ENCODE results near the gene GDPD4. TPM values are rescaled to one million over a fixed set of nuclear protein-coding genes. Genes with fewer than 3 reads are reported as not detected.

GDPD4 gene
- total RNA-seq, 1 experiment from 2014 or later, result not detected

DNA sequence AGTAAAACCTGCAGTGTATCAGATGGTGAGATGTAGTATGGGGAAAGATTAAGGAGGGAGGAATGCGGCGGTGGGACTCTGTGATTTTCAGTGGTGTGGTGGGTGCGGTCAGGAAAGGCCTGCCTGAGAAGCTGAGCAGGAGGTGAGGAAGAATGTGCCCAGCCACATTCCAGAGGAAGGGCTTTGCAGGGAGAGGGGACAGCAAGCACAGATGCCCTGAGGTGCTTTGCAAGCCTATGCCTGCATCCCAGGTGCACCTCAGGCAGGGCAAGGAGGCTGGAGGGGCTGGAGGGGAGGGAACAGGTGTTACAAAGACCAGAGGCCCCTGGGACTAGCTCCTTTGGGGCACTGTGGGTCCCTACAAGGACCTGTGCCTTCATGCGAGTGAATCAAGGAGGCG lies 131.4 kb downstream of the GDPD4 start:
- in situ Hi-C loops (cut with HindIII; ENCODE audit: low pct_unique_long_range_greater_than_20kb, low sequenced_read_pairs), result no loop called here
- DNase-seq (ENCODE audit: low read depth), result no peak

DNA sequence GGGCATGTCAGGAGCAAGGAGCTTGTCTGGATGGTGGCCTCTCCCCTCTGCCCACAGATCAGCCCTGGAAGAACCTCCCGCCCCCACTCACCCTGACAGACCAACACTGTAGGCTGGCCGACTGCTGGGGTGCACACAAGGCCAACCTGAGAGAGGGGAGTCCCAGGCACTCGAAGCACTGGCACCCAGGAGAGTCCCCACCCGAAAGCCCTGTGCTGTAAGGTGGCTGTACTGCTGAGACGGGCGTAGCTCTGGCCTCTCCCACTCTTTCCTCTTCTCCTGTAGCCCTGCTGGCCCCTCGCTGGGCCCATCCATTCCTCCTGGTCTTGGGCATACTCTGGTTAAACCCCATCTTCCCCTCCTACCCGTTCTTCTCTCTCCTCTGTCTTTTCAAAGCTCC lies 133.7 kb downstream of the GDPD4 start:
- DNase-seq (ENCODE audit: low read depth), result no peak
- in situ Hi-C loops (cut with HindIII; ENCODE audit: low pct_unique_long_range_greater_than_20kb, low sequenced_read_pairs), result no loop called here

DNA sequence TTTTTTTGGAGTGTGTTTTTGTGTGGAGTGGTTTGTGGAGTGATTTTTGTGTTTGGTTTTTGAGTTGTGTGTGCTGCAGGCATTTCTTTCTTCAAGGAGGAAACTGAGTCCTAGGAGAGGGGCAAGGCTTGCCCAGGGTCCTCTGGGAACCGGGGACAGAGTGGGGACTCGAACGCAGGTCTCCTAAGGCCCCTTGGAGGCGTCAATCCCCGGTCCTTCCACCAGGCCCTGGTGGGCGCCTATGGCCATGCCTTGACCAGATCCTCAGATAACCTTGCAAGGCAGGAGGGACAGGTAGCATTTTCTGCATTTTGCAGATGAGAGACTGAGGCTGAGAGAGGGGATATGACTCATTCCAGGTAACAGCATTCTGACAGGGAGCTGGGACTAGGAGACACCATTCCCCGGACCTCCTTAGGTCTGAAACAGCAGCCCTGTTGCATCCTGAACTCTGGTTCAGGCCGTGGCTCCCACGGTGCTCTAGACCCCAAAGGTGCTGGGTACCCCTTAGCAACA lies 134.3 kb downstream of the GDPD4 start:
- in situ Hi-C loops (cut with HindIII; ENCODE audit: low pct_unique_long_range_greater_than_20kb, low sequenced_read_pairs), result no loop called here
- DNase-seq (ENCODE audit: low read depth), result no peak

Other genes with a start within 250 kb of the GDPD4 start
- 0.68 and 5.3 TPM in 2 replicates for gene CAPN5, start 234.7 kb downstream of the GDPD4 start, total RNA-seq (2014; rRNA removed; shearing (Covaris generic); ENCODE audit: low replicate concordance)
- not detected in 2 replicates for gene OMP, start 198.8 kb downstream of the GDPD4 start, total RNA-seq (2014; rRNA removed; shearing (Covaris generic); ENCODE audit: low replicate concordance)
- gene MYO7A, start 173.4 kb downstream of the GDPD4 start, total RNA-seq (2014; rRNA removed; shearing (Covaris generic); ENCODE audit: low replicate concordance), result not detected in 2 replicates
- gene PAK1, start 172.4 kb upstream of the GDPD4 start, total RNA-seq (2014; rRNA removed; shearing (Covaris generic); ENCODE audit: low replicate concordance), result 28.8 and 36.4 TPM in 2 replicates